Measurements from ENCODE around the gene GABARAP.

GABARAP gene

GRCh38 chr17:7240375-7240774, 1.9 kb downstream of the GABARAP start:
- Histone ChIP-seq H3K4me3 (ENCODE audit: low read length) (no peak overlapping the region), H4K5ac (ENCODE audit: low read length) (no peak overlapping the region), H2BK5ac (ENCODE audit: low read length) (no peak overlapping the region), H2BK120ac (ENCODE audit: low read depth, low read length) (no peak overlapping the region), H2AK5ac (ENCODE audit: low read length) (no peak overlapping the region), H2BK15ac (replicated peaks; ENCODE audit: low read depth) (no peak overlapping the region), H3K18ac (ENCODE audit: low read length) (no peak overlapping the region), H3K56ac (ENCODE audit: low read length) (peak overlapping the region; percentile 100), H3K79me1 (ENCODE audit: low read length) (peaks cover 17% of the 10 kb centered on the region), H3K4ac (ENCODE audit: low read depth, low read length) (no peak overlapping the region), H3K36me3 (ENCODE audit: control insufficient read depth, insufficient read depth, low read length) (peaks cover 16% of the 10 kb centered on the region), H3K9ac (ENCODE audit: low read length) (peak overlapping the region; percentile 100), H3K27ac (ENCODE audit: low read depth, low read length) (no peak overlapping the region), H4K8ac (ENCODE audit: low read depth, low read length) (no peak overlapping the region), H3K4me2 (ENCODE audit: low read length) (no peak overlapping the region), H3K23ac (ENCODE audit: low read length) (no peak overlapping the region), H3K79me2 (ENCODE audit: control insufficient read depth, insufficient read depth, low read length) (peaks cover 45% of the 10 kb centered on the region), H3K4me1 (ENCODE audit: control insufficient read depth, low read depth, low read length) (peaks cover 9% of the 10 kb centered on the region), H3K27me3 (ENCODE audit: insufficient read depth, low read length, poor library complexity) (no peaks in the 10 kb centered on the region)
- DNase-seq: no peak
- no CpG with 5 or more reads among the region's 4 CpGs for WGBS (ENCODE audit: extremely low coverage, insufficient coverage, low lambda C conversion rate)

GRCh38 chr17:7239091-7240027, 2.9 kb downstream of the GABARAP start, which contains the start of gene PHF23:
Gene PHF23 (minus strand): TSS chr17:7239457. CDS start chr17:7239279, 178 bp downstream.
- no CpG with 5 or more reads among the region's 72 CpGs for WGBS (ENCODE audit: extremely low coverage, insufficient coverage, low lambda C conversion rate)
- H3K79me1 ChIP-seq (ENCODE audit: low read length): peaks cover 17% of the 10 kb centered on the region
- H3K4me1 ChIP-seq (ENCODE audit: control insufficient read depth, low read depth, low read length): peaks cover 9% of the 10 kb centered on the region
- peak within 1 kb of the TSS; percentile 100 for H3K56ac ChIP-seq (ENCODE audit: low read length)
- peak within 1 kb of the TSS; percentile 97 for H3K18ac ChIP-seq (ENCODE audit: low read length)
- peak within 1 kb of the TSS; percentile 99 for H3K4ac ChIP-seq (ENCODE audit: low read depth, low read length)
- no peaks in the 10 kb centered on the region for H3K27me3 ChIP-seq (ENCODE audit: insufficient read depth, low read length, poor library complexity)
- H3K79me2 ChIP-seq (ENCODE audit: control insufficient read depth, insufficient read depth, low read length): peaks cover 45% of the 10 kb centered on the region
- peak within 1 kb of the TSS; percentile 68 for H3K4me2 ChIP-seq (ENCODE audit: low read length)
- H3K27ac ChIP-seq (ENCODE audit: low read depth, low read length): peak within 1 kb of the TSS; percentile 94
- peak within 1 kb of the TSS; percentile 57 for H3K23ac ChIP-seq (ENCODE audit: low read length)
- H4K5ac ChIP-seq (ENCODE audit: low read length): no peak within 1 kb of the TSS
- H3K36me3 ChIP-seq (ENCODE audit: control insufficient read depth, insufficient read depth, low read length): peaks cover 19% of the 10 kb centered on the region
- peak within 1 kb of the TSS; percentile 99 for H3K4me3 ChIP-seq (ENCODE audit: low read length)
- peak within 1 kb of the TSS; percentile 99 for H3K9ac ChIP-seq (ENCODE audit: low read length)
- peak within 1 kb of the TSS; percentile 73 for H2BK120ac ChIP-seq (ENCODE audit: low read depth, low read length)
- H4K8ac ChIP-seq (ENCODE audit: low read depth, low read length): peak within 1 kb of the TSS; percentile 92
- peak within 1 kb of the TSS; percentile 84 for H2BK5ac ChIP-seq (ENCODE audit: low read length)
- H2AK5ac ChIP-seq (ENCODE audit: low read length): peak within 1 kb of the TSS; percentile 81
- H2BK15ac ChIP-seq (replicated peaks; ENCODE audit: low read depth): no peak within 1 kb of the TSS
- peak; percentile 100 for DNase-seq

- Histone ChIP-seq H4K5ac (ENCODE audit: low read length) (no peak overlapping the region), H3K9ac (ENCODE audit: low read length) (peak overlapping the region; percentile 99), H3K4me2 (ENCODE audit: low read length) (peak overlapping the region; percentile 26), H2AK5ac (ENCODE audit: low read length) (peak overlapping the region; percentile 81), H3K4me3 (ENCODE audit: low read length) (peak overlapping the region; percentile 99), H3K4me1 (ENCODE audit: control insufficient read depth, low read depth, low read length) (peaks cover 9% of the 10 kb centered on the region), H2BK120ac (ENCODE audit: low read depth, low read length) (peak overlapping the region; percentile 73), H3K79me1 (ENCODE audit: low read length) (peaks cover 17% of the 10 kb centered on the region), H3K27me3 (ENCODE audit: insufficient read depth, low read length, poor library complexity) (no peaks in the 10 kb centered on the region), H4K8ac (ENCODE audit: low read depth, low read length) (peak overlapping the region; percentile 92), H2BK15ac (replicated peaks; ENCODE audit: low read depth) (no peak overlapping the region), H3K27ac (ENCODE audit: low read depth, low read length) (peak overlapping the region; percentile 94), H3K56ac (ENCODE audit: low read length) (peak overlapping the region; percentile 98), H3K23ac (ENCODE audit: low read length) (peak overlapping the region; percentile 57), H2BK5ac (ENCODE audit: low read length) (peak overlapping the region; percentile 84), H3K4ac (ENCODE audit: low read depth, low read length) (peak overlapping the region; percentile 99), H3K79me2 (ENCODE audit: control insufficient read depth, insufficient read depth, low read length) (peaks cover 48% of the 10 kb centered on the region), H3K18ac (ENCODE audit: low read length) (peak overlapping the region; percentile 97), H3K36me3 (ENCODE audit: control insufficient read depth, insufficient read depth, low read length) (peaks cover 17% of the 10 kb centered on the region)
- no CpG with 5 or more reads among the region's 39 CpGs for WGBS (ENCODE audit: extremely low coverage, insufficient coverage, low lambda C conversion rate)
- no peak for DNase-seq
Measured at GRCh38 chr17:7238420-7239090, 3.7 kb downstream of the GABARAP start.

- H3K27ac ChIP-seq (ENCODE audit: low read depth, low read length): peak overlapping the region; percentile 94
- H3K79me2 ChIP-seq (ENCODE audit: control insufficient read depth, insufficient read depth, low read length): peaks cover 53% of the 10 kb centered on the region
- H3K4me1 ChIP-seq (ENCODE audit: control insufficient read depth, low read depth, low read length): peaks cover 9% of the 10 kb centered on the region
- peaks cover 19% of the 10 kb centered on the region for H3K79me1 ChIP-seq (ENCODE audit: low read length)
- peak overlapping the region; percentile 98 for H3K56ac ChIP-seq (ENCODE audit: low read length)
- peak; percentile 71 for DNase-seq
- no CpG with 5 or more reads among the region's 73 CpGs for WGBS (ENCODE audit: extremely low coverage, insufficient coverage, low lambda C conversion rate)
- H3K36me3 ChIP-seq (ENCODE audit: control insufficient read depth, insufficient read depth, low read length): peaks cover 17% of the 10 kb centered on the region
- peak overlapping the region; percentile 77 for H3K4me2 ChIP-seq (ENCODE audit: low read length)
- H4K5ac ChIP-seq (ENCODE audit: low read length): no peak overlapping the region
- no peak overlapping the region for H2BK5ac ChIP-seq (ENCODE audit: low read length)
- H3K4ac ChIP-seq (ENCODE audit: low read depth, low read length): peak overlapping the region; percentile 99
- no peaks in the 10 kb centered on the region for H3K27me3 ChIP-seq (ENCODE audit: insufficient read depth, low read length, poor library complexity)
- H3K18ac ChIP-seq (ENCODE audit: low read length): peak overlapping the region; percentile 97
- H2BK120ac ChIP-seq (ENCODE audit: low read depth, low read length): peak overlapping the region; percentile 73
- peak overlapping the region; percentile 99 for H3K4me3 ChIP-seq (ENCODE audit: low read length)
- H2AK5ac ChIP-seq (ENCODE audit: low read length): no peak overlapping the region
- H3K9ac ChIP-seq (ENCODE audit: low read length): peak overlapping the region; percentile 99
- H4K8ac ChIP-seq (ENCODE audit: low read depth, low read length): no peak overlapping the region
- H3K23ac ChIP-seq (ENCODE audit: low read length): peak overlapping the region; percentile 85
- no peak overlapping the region for H2BK15ac ChIP-seq (replicated peaks; ENCODE audit: low read depth)
Measured at GRCh38 chr17:7237761-7238419, 4.4 kb downstream of the GABARAP start.

GRCh38 chr17:7237266-7237760, 4.9 kb downstream of the GABARAP start:
- Histone ChIP-seq H2BK5ac (ENCODE audit: low read length) (no peak overlapping the region), H4K8ac (ENCODE audit: low read depth, low read length) (no peak overlapping the region), H2AK5ac (ENCODE audit: low read length) (no peak overlapping the region), H3K79me1 (ENCODE audit: low read length) (peaks cover 19% of the 10 kb centered on the region), H3K36me3 (ENCODE audit: control insufficient read depth, insufficient read depth, low read length) (peaks cover 17% of the 10 kb centered on the region), H3K4ac (ENCODE audit: low read depth, low read length) (no peak overlapping the region), H4K5ac (ENCODE audit: low read length) (no peak overlapping the region), H3K18ac (ENCODE audit: low read length) (no peak overlapping the region), H3K4me2 (ENCODE audit: low read length) (peak overlapping the region; percentile 77), H3K9ac (ENCODE audit: low read length) (peak overlapping the region; percentile 83), H2BK15ac (replicated peaks; ENCODE audit: low read depth) (no peak overlapping the region), H3K4me3 (ENCODE audit: low read length) (peak overlapping the region; percentile 49), H3K56ac (ENCODE audit: low read length) (peak overlapping the region; percentile 80), H3K27me3 (ENCODE audit: insufficient read depth, low read length, poor library complexity) (no peaks in the 10 kb centered on the region), H3K4me1 (ENCODE audit: control insufficient read depth, low read depth, low read length) (peaks cover 12% of the 10 kb centered on the region), H2BK120ac (ENCODE audit: low read depth, low read length) (no peak overlapping the region), H3K27ac (ENCODE audit: low read depth, low read length) (peak overlapping the region; percentile 94), H3K23ac (ENCODE audit: low read length) (no peak overlapping the region), H3K79me2 (ENCODE audit: control insufficient read depth, insufficient read depth, low read length) (peaks cover 57% of the 10 kb centered on the region)
- no CpG with 5 or more reads among the region's 6 CpGs for WGBS (ENCODE audit: extremely low coverage, insufficient coverage, low lambda C conversion rate)
- DNase-seq: no peak
